SU-DHL-6 (cell line): Measurements from ENCODE around the gene MROH7.

Experiments used
- EZH2phosphoT487 ChIP-seq: fragments of 200-600 bp; sonication (generic), shearing (Covaris generic); conservative IDR thresholded peaks from 2 replicates; pipeline ENCODE4 v1.6.1; 2018; ENCODE audit warnings: mild to moderate bottlenecking, antibody characterized with exemption, low read length, moderate library complexity, mixed read lengths
- TF ChIP-seq, protein P1 (sequence below): fragments of 200-600 bp; sonication (generic); IDR thresholded peaks from one replicate; pipeline ENCODE4 v1.5.1; 2017; ENCODE audit warnings: antibody characterized with exemption, mild to moderate bottlenecking, low read length, moderate library complexity; ENCODE audit not compliant: insufficient read depth, poor library complexity, severe bottlenecking

DNA sequence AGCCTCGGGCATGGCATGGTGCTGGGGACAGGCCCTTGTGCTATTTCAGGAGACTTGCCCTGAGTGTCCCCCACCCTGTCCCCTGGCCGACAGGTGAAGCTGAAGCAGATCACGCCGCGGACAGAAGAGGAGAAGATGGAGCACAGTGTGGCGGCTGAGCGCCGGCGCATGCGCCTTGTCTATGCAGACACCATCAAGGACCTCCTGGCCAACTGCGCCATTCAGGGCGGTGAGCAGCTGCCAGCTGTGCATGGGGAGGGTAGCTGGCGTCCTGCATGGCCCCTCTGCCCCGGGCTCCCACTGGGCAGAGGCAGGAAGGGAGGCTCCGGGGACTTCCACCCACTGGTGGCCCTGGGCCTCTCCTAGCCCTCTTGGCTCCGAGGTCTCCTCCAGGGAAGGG, 47.1 kb upstream of the MROH7 start:
- TF ChIP-seq, protein P1, sequence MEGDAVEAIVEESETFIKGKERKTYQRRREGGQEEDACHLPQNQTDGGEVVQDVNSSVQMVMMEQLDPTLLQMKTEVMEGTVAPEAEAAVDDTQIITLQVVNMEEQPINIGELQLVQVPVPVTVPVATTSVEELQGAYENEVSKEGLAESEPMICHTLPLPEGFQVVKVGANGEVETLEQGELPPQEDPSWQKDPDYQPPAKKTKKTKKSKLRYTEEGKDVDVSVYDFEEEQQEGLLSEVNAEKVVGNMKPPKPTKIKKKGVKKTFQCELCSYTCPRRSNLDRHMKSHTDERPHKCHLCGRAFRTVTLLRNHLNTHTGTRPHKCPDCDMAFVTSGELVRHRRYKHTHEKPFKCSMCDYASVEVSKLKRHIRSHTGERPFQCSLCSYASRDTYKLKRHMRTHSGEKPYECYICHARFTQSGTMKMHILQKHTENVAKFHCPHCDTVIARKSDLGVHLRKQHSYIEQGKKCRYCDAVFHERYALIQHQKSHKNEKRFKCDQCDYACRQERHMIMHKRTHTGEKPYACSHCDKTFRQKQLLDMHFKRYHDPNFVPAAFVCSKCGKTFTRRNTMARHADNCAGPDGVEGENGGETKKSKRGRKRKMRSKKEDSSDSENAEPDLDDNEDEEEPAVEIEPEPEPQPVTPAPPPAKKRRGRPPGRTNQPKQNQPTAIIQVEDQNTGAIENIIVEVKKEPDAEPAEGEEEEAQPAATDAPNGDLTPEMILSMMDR, result no peak
- TF ChIP-seq EZH2phosphoT487, result no peak
